ENCODE measurements around the gene SYNPR.

SYNPR gene

GRCh38 chr3:63384382-63384781 lies 106.3 kb downstream of the SYNPR start:
- no peak for DNase-seq (ENCODE audit: low spot score)

DNA sequence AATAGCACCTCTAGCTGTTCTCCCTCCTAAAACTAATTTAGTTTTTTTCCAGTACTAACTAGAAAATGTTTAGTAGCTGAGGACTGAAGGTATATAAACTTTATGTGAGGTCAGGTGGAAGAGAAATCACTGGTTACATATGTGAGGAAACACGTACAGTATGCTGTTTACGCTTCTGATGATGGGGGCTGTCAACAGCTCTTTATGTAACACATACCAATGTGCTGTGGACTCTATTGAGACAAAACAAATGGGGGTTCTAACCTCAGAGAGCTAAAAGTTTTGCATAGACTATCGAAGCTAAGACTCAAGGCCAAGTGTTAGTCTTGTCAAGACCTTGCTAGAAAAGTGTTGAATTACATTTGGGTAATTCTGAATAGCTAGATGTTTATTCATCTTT lies 107.5 kb downstream of the SYNPR start:
- no peak for DNase-seq (ENCODE audit: low spot score)

DNA sequence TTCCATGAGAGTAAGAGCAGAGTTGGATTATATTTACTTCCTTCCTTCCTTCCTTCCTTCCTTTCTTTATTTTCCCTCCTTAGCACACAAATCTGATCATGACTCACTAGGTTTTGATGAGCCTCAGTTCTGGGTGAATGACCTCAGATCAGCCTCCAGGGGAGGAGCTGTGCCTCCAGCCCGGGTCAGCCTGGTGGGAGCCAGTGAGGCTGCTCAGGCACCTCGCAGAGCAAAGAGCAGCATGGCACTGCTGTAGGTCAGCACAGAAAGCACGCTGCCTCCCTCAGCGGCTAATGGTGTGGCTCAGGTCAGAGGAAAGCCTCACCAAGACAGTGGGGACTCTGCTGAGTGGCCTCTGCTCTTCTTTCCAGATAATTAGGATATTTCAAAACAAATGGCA lies 108.5 kb downstream of the SYNPR start:
- DNase-seq (ENCODE audit: low spot score): no peak

DNA sequence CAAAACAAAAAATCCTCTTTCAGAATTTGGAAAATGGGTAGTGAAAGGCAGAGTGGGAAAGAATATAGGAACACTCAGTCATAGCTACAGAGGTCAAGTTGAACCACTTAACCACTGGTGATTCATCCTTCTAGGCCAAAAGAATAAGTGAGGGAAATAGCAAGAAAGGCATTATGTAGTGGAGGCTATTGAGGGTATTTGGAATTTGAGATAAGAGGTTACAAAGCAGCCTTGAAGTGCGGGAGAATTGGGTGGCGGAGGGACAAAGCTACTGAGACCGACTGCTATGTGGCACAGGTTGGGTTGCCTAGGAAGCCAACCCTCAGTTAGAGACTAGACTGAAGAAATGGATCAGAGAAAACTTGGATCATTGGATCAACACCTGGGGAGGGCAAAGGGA lies 109.5 kb downstream of the SYNPR start:
- no peak for DNase-seq (ENCODE audit: low spot score)

DNA sequence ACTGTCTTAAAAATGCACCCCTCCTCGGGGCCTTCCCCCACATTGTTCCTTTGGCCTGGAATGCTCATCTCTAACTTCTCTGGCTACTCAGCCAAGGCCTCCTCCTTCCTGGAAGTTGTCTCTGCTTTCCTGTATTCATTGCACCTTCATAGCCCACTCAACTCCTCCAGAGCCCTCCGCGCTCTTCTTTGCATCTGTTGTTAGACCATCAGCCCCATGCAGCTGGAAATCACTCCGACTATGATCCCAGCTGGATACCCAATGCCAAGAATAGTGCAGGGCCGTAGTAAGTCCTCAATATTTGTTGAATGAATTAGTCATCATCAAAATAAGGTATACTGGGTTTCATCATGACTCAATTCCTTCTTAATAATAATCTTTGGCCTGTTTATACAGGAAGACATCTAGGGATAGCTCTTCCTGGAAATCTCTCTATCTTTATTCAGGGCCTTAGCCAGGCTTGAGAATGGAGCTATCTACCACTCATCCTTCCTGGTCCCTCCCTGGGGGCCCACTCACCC lies 112.7 kb downstream of the SYNPR start:
- no peak for DNase-seq (ENCODE audit: low spot score)

- no peak for DNase-seq (ENCODE audit: low spot score)
Measured at GRCh38 chr3:63395960-63396359, 117.9 kb downstream of the SYNPR start.

DNA sequence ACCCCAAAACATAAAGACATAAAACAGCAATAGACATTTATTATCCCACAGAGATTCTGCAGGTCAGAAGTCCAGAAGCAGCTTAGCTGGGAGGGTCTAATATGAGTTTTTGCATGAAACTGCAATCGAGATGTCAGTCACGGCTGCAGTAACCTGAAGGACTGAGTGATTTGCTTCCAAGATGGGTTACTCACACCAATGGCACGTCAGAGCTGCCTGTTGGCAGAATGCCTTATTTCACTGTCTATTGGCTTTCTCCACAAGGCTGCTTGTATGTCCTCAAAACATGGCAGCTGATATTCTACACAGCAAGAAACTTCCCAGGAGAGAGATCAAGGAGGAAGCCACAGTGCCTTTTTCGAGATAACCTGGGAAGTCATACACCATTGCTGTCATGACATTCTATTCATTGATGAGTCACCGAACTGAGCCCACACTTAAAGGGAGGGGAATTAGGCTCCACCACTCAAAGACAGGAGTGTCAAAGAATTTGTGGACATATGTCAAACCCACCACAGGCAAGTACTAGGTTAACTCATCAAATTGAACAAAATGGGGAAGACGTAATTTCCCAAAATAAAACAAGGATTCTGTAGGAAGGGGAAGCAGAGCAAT lies 122.2 kb downstream of the SYNPR start:
- DNase-seq (ENCODE audit: low spot score): no peak

- DNase-seq (ENCODE audit: low spot score): no peak
Measured at GRCh38 chr3:63405882-63406281, 127.8 kb downstream of the SYNPR start.

DNA sequence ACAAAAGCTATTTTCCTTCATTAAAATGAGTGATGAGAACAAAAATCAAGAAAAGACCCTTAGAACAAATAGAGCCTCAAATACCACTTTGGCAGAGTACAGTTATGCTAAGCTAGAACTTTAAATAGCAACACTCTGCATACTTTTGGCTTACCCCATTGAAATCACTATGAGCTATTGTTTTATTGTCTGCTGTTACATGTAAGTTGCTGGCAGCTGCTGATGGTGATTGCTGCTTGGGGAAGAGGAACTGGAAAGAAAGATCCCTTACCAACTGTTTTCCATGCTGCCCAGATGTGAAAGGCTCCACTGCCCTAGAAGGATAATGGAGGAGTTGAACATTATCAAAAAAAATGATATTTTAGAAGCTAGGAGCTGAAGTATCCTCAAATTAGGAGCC lies 135.4 kb downstream of the SYNPR start:
- DNase-seq (ENCODE audit: low spot score): no peak

- DNase-seq (ENCODE audit: low spot score): no peak
Measured at GRCh38 chr3:63414607-63415006, 136.5 kb downstream of the SYNPR start.

- DNase-seq (ENCODE audit: low spot score): no peak
Measured at GRCh38 chr3:63429905-63430304, 151.8 kb downstream of the SYNPR start.

DNA sequence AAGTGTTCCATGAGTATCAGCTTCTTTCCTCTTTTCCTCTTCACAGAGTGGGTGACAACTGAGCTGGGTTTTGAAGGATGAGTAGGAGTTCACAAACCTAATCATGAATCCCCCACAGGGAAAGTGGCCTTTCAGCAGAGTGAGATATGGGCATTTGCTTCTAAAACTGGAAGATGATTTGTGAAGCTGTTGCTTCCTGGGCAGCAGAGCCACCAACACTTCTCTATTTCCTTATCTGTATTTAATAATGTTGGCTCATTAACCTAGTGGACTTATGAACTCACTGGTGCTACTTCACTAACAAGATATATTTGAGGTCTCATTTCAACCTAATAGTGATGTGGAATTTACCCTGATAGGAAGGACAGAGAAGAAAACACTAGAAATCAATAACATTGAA lies 152.8 kb downstream of the SYNPR start:
- DNase-seq (ENCODE audit: low spot score): no peak

GRCh38 chr3:63437858-63438257 lies 159.8 kb downstream of the SYNPR start:
- DNase-seq (ENCODE audit: low spot score): no peak

DNA sequence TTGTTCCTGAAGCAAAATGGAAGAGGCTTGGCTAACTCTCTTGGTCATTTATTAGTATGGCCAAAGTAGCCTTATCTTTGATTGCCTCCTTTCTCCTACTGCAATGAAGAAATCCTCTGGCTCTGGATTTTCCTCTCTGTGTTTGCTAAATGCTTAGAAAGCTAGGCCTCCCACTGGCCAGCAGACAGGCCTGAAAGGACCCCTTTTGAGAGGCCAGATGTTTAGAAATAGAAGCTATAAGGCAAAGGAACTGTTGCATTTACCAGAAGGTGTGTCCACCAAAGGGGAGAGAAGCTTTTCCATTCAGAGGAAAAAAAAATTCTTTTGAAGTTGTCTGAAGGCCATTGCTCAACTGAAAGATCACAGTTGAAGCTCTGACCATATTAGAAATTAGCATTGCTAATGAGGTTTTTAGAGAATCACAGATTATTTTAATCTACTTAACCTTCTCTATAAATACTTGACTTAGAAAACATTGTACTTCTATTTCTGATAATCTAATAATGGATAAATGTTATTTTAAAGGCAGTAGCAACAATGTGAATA lies 160.8 kb downstream of the SYNPR start:
- DNase-seq (ENCODE audit: low spot score): no peak

- no peak for DNase-seq (ENCODE audit: low spot score)
Measured at GRCh38 chr3:63441262-63441661, 163.2 kb downstream of the SYNPR start.

GRCh38 chr3:63442918-63443317 lies 164.8 kb downstream of the SYNPR start:
- DNase-seq (ENCODE audit: low spot score): no peak

- no peak for DNase-seq (ENCODE audit: low spot score)
Measured at GRCh38 chr3:63450023-63450422, 171.9 kb downstream of the SYNPR start.

DNA sequence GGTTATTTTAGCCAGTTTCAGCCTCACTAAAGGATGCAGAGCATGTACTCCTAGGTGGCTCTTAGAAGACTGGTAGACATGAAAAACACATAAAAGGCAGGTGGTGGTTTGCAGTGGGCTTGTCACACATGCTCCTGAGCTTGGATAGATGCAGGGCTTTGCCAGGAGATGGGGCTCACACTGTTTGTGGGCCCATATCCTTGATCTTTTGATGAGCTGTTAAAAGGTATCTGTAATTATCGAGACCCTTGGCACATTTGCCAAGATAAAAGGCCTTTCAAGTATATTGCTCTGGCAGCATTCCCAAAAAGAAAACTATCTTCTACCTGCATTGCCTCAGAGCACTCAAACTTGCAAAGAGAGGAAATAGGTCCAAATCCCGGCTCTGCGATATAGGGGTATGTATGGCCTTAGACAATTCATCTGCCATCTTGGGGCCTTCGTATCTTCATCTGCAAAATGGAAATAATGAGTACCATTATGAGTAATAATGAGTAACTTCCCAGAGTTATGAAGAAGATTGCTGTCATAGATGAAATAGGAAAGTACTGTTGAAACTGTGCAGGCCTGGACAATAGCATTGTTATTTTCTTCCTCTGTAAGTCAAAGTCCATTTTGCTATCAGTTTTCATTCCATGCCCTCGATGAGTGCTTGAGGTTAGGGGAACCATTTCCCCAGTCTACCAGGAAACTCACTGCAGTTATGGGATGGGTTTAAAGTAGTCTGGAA lies 172.7 kb downstream of the SYNPR start:
- no peak for DNase-seq (ENCODE audit: low spot score)

DNA sequence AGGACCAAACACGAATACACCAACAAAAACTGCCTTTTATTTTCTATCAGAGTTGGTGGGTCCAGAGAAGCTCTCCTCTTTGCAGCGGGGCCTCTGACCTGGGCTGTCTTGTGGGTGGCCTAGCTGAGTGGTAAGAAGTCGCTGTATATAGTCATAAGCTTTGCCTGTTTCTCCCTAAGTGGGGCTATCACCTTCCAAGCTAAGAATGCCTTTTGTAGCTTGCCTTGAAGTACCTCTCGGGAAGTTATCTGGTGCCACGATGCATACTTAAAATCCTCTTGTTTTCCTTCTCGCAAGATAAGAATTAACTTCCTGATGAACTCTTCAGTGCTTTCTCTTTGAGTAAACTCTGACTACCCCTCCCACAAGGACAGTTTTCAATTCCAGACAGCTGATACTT lies 178.8 kb downstream of the SYNPR start:
- DNase-seq (ENCODE audit: low spot score): no peak

- no peak for DNase-seq (ENCODE audit: low spot score)
Measured at GRCh38 chr3:63458405-63458804, 180.3 kb downstream of the SYNPR start.

GRCh38 chr3:63462732-63463131 lies 184.6 kb downstream of the SYNPR start:
- DNase-seq (ENCODE audit: low spot score): no peak

GRCh38 chr3:63467392-63467791 lies 189.3 kb downstream of the SYNPR start:
- DNase-seq (ENCODE audit: low spot score): no peak

DNA sequence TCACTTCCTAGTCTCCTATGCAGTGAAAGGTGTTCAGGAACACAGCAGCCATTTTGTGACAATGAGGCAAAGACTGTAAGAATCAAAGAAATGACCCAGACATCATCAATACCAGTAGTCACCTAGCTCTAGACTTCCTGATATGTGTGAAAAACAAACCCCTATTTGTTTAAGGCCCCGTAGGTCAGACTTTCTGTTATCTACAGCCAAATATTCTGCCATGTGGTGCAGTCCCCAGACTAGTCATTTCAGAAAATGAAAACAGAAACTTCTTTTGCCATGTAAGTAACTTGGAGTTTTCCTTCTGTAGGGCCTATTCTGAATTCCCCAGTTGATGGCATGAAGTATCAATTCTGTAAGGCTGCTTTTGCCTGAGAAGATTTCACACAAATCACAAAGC lies 192.6 kb downstream of the SYNPR start:
- DNase-seq (ENCODE audit: low spot score): no peak

GRCh38 chr3:63471781-63472180 lies 193.7 kb downstream of the SYNPR start:
- DNase-seq (ENCODE audit: low spot score): no peak
